Stimulated activated CD8-positive, alpha-beta memory T cell treated with anti-CD3 and anti-CD28 coated beads, Interleukin-2, amount 100 ng/mL, for 1 hour (primary cell): ENCODE measurements around the gene NF2.

Source experiments
- DNase-seq, 2 donors: peaks; one replicate each; pipeline ENCODE4 v3.0.0-alpha.2; 2020; ENCODE audit warnings: low read depth in 2 of 2

The NF2 gene

GRCh38 chr22:29702000-29702930 is 98.8 kb downstream of the NF2 start:
- no peak for DNase-seq

DNA sequence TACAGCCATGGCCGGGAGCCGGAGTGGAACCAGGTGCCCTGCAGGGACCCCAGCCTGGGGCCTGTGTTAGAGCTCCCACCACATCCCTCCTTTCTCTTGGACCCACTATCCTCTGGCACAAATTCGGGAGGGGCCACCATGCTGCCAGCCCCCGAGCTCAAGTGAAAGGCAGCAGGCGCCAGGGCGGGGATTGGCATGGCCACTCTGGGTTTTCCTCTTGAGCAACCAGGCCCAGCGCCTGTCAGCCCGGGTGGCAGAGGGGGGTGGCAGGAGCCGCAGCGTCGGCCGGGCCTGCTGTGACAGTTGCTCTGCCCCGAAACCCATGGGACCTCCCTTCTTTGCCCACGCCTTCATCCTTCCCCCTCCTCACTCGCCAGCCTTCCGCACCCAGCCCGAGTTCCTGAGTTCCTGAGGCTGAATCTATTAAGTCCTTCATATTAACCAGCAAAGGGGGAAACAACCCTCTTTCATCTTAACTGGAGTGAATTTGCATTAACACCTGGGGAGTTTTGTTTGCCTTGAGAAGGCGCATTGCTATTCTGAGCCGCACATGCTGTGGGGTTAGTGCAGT is 99.6 kb downstream of the NF2 start:
- no peak for DNase-seq

DNA sequence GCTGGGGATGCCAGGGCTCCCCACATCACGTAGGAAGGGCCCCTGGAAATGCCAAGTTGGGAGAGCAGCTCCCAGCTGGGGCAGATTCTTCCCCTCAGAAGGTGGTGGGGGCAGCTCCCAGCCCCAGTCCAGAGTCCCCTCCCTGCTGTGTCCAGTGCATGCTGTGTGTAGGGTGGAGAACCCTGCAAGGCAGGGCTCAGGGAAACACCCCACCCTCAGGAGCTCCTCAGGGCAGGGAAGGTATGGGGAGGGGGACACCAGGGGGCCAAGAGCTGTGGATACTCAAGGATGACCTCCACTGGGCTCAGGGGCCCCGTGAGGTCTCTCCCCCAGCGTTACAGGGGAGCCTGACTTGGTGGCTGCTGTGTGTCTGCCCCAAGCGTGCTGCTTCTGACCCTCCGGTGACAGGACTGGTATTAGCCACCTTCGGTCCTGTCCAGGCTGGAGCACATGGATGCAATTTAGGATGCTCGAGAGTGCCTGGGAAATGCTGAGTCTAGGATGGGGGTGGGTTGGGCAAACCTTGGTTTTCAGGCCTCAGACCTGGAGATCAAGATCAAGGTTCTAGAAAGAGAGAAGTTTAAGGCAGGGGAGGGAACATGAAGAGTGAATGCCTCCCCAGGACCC is 100.2 kb downstream of the NF2 start:
- DNase-seq = no peak

DNA sequence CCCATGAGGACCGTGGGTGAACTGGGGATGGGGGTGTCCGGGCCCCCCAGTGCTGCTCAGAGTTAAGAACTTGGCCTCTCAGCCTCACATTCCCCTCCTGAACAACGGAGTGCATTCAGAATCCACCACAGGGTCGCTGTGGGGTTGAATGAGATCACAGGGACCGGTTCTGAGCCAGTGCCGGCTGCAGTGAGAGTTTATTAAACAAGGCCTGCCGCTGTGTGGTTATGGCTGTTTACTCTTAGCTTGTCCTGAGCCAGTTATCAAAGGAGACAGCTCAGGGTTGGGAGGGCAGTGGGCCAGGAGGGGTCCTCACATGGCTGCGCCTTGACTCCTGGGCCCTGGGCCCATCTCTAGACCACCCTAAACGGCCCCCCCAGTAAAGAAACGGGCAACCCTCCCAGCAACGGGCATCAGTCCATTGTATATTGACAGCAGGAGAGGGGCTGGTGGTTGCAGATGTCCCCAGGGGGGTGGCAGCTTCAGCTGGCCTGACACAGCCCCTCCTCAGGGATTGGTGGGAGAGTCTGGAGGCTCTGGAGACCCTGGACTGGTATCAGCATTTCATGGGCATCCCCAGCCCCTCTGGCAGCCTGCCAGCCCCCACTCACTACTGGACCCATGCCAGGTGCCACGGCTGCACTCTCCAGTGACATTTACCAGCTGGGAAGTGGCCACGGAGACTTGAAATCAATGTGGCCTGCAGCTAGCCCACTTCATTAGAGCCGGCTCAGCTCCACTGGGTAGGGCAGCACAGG is 101.3 kb downstream of the NF2 start:
- DNase-seq = no peak

DNA sequence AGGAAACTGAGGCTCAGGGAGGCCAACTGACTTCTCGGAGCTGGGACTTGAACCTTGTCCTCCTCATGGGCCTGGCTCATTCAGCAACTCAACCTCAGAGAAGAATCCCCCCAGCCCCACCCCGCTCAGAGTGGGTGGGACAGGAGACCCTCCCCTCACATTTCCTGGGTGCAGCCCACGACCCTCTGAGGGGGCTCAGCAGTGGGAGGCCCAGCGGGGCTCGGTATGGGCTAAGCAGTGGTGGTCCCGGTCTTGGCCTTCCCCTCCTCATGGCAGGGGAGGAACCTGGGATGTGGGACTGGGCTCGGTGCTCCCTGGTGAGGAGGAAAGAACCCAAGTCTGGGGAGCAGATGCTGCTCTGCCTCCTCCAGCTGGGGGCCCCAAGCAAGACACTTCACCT is 102.2 kb downstream of the NF2 start:
- DNase-seq = no peak

DNA sequence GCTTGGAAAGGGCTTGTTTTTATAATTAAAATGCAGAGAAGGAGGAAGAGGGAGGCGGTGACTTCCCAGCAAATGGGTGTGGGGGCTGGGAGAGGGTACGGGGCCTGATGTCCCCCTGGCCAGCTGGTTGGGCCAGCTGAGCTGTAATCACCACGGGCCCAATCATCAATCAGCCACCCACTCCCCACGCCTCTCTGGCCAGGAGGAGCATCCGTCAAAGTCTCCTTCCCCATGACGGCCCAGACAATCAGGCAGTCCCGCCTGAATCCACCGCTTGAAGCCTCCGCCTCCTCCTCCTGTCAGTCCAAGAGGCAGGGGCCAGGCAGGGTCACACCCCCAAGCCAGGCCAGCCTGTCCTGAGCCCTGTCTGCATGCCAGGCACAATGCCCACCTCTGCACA is 103.1 kb downstream of the NF2 start:
- DNase-seq = no peak

DNA sequence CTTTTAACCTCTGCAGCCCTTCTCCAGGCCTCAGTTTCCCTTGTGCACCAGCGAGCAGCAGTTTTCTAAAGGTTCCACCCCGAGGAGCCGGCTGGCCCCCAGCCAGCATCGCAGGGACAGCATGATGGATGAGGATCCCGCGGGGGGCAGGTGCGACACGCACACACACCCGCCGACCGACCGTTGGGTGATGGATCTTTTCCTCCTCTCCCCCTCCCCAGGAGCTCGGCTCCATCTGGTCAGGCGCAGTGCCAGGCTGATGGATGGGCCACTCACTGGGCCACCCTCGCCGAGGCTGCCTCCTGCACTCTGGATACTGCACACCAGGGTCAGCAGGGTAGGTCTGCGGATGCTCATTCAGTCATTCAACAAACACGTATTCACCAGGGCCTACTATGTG is 103.6 kb downstream of the NF2 start:
- DNase-seq = no peak

DNA sequence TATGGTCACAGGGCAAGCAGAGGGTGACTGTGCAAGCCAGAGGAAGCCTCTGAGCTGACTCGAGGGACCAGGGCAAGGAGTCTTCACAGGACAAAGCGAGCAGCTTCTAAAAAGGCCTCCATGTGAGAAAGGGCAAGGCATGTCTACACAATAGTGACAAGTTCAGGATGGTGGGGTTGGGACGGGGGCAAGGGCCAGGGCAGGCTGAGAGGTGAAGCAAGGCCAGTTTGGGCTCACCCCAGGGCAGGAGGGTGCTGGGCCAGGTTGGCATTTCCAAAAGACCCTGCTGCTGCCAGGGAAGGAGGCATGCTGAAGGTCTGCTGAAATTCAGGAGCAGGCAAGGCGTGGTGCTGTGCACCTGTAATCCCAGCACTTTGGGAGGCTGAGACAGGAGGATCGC is 104.0 kb downstream of the NF2 start:
- no peak for DNase-seq

DNA sequence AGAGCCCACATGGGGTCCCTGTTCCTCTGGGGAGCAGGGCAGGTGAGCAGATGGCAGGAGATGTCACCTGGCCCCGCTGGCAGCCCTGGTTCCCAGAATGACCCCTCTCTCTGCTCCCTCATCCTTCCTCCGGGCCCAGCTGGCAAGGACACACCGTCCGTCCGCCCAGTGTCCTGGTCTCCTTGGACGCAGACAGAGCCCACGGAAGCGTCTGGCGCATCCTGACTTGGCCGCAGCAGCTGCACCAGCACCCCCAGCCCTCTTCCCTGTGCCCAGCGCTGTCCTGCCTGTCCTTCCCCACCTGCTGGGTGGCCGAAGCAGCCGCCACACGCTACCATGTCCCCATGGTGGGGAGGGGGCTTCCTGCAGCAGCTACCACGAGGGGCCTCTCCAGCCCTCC is 106.8 kb downstream of the NF2 start:
- no peak for DNase-seq

DNA sequence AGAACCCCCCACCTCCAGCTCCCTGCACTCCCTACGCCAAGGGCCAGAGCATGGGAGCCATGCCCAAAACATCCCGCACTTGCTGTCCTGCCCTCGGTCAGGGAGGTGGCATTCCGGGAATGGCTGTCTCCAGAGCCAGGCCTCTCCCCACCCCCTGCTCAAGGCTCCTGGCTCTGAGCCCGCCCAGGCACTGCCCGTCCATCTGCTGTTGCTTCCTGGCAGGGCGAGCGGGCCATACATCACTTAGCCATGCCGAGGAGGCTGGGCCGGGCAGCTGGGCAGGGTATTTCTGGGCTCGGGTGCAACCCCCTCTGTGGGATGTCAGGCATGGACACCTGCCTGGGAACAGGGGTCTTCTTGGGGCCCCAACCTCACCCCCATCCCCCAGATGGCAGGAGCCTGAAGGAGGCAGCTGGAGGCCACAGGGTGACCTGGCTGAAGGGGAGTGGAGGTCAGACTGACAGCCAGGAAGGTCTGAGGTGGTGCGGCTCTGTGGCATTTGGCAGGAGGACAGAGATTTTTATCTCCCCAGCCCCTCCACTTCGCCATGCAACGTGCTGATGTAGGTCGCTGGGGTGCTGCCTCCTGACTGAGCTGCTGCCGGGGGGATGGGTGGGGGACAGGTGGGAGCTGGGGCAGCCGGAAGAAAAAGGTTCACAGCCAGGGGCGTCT is 107.6 kb downstream of the NF2 start:
- DNase-seq = no peak

DNA sequence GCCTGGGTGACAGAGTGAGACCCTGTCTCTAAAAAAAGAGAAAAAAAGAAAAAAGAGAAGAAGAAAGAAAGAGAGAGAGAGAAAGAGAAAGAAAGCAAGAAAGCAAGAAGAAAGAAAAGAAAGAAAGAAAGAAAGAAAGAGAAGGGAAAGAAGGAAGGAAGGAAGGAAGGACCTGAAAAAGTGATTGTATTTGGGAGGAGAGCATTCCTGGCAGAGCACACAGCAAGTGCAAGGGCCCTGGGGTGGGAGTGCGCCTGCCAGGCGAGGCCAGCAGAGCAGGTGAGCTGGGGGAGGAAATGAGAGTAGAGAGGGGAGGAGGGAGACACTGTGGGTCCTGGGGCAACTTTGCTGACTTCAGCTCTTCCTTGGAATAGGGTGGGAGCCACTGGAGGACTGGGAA is 108.7 kb downstream of the NF2 start:
- DNase-seq = no peak

DNA sequence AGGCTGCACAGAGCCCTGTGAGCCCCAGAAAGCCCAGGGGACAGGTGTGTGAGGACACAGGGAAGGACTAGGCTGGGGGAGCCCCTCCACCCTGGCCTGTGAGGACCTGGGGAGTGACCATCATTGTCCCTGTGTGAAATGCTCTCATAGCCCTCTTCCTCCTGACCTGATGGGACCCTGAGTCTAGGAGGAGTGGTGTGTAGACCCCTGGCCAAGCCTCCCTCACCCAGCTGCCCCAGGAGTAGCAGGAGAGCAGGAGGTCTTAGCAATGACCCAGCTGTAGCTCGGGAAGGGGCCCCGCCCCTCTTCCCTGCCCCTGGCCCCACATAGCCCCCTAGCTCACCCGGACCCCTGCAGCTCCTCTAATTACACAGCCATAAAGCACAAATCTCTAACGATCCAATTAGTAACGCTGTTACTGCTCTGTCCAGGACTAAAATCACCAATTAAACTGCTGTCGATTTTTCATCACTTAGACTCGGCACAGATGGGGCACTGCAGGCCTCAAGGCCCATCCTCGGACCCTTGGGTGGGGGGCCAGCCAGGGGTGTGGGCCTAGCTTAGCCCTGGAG is 109.8 kb downstream of the NF2 start:
- DNase-seq = no peak

DNA sequence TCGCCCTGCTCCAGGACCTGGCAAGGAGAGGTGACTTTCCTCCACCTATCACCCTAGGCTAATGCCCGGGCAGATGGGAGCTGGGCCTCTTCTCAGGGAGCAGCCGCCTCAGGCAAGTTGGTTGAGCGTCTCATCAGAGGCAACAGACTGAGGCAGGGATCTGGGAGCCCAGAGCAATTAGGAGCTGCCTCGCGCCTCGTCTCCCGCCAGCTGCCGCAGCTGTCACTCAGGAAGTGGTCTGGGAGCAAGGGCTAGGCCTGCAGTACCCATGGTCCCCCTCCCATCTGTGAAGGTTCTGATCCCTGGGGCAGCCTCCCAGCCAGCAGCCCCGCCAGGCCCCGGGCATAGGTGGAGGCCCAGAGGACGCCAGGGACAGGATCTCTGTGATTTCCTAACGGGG is 111.8 kb downstream of the NF2 start:
- DNase-seq = no peak

DNA sequence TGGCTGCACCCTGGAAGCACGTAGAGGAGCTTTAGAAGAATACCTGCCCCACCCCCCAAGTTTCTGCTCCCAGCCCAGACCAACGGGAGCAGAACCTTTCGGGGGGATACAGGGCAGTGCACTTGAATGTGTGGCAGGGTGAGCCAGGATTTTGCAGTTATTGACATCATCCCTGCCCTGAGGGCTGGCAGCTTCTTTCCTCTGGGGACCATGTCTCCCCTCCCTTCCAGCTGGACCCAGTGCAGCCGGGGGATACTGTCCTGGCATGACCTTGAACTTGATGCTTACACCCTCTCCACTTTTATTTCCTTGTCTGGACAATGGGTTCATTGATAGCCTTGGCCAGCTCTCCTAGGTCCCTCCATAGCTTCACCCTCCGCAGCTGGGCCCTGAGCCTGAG is 112.3 kb downstream of the NF2 start:
- no peak for DNase-seq

- no peak for DNase-seq
Measured at GRCh38 chr22:29716814-29717545, 113.5 kb downstream of the NF2 start.

GRCh38 chr22:29717789-29718188 is 114.4 kb downstream of the NF2 start:
- no peak for DNase-seq

DNA sequence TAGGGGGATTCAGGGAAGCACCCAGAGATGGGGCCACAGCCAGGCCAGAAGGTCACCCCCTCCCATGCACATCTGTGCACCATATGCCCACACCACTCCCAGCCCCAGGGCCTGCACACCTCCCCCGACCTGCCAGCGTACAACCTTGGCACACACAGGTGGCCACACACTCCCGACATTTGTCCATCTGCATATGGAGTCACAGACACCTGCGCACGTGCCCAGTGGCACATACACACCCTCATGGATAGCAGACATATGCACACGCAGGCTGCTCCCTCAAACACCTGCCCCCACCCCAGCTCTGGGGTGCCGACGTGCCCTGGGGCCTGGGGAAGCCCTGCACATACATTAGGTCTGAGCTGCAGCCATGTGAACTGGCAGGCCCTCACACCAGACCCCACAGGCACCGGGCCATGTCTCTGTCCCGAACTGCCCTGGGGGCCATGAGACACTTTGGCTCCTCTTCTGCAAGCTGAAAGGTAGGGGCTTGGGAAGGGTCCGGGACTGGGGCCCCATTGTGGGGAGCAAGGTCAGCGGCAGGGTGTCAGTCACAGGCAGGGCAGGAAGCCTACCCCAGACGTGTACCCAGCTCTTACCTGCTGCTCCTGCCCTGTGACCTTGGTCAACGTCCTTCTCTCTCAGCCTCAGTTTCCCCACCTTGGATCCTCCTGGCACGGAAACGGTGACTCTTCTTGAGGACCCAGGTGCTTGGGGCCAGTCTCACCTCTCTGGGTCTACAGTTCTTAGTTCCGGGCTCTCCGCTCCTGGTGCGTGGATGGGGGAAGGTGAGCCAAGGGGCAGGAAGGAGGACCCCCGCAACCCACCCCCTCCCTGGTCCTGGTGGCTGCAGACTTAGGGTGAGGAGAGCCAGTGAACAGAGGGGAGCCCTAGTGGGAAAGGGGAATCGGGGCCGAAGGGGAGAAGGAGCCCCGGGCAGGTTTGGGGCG is 115.8 kb downstream of the NF2 start:
- no peak for DNase-seq

DNA sequence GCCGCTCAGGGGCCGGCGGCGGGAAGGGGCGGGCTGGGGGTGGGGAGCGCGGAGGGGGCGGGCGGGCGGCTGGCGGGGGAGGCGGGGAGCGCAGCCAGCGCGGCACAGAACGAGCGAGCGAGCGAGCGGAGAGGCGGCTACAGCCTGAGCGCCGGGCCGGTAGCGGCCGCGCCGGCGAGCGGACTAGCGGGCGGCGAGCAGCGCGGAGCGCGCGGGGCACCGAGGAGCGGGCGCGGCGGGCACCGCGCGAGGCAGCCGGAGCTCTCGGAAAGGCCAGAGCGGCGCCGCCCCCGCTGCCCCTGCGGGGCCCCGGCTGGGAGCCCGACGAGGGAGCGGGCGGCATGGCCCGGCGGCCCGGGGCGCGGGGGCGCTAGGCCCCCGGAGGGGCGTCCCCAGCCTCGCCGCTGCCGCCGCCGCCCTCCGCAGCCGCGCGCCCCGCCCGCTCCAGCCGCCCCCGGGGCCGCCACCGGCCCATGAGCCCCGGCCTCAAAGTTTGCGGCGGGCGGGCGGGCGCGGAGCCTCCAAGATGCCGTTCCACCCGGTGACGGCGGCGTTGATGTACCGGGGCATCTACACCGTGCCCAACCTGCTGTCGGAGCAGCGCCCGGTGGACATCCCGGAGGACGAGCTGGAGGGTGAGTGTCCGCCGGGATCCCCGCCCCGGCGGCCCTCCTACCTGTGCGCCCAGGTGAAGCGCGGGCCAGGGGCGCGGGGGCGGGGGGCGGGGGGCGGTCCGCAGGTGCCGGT is 116.6 kb downstream of the NF2 start, which contains the start of gene CABP7:
CABP7 (plus strand) TSS at position 105 of the 747 bp plus-strand sequence; CDS start at position 527, 422 bp downstream.
- DNase-seq = no peak
